ENCODE data around the gene EMSY.

Gene EMSY

DNA sequence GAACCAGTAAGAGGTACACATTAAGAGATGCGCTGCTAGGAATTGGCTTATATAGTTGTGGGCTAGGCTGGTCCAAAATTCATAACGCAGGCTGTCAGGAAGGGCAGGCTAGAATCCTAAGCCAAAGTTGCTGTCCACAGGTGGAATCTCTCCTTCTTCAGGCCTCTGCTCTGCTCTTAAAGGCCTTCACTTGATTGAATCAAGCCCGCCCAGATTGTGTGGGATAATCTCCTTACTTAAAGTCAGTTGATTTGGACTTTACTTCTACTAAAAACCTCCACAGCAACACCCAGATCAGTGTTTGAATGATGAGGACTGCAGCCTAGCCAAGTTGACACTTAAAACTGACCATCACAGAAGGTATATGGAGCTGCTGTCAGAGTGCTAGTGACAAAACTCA lies 156.9 kb downstream of the EMSY start:
- Histone ChIP-seq H3K9ac (ENCODE audit: low read depth in 1 of 2, low read length in 2 of 2) (no peak overlapping the region), H3K27ac (ENCODE audit: low read depth, low read length) (no peak overlapping the region), H3K9me3 (ENCODE audit: control insufficient read depth in 1 of 2, low read length in 2 of 2) (no peaks in the 10 kb centered on the region), H3K4me3 (ENCODE audit: low read depth in 1 of 2, low read length in 2 of 2) (no peak overlapping the region), H3K36me3 (ENCODE audit: control insufficient read depth in 1 of 2, insufficient read depth in 2 of 2, low read length in 2 of 2) (no peaks in the 10 kb centered on the region), H3K4me1 (ENCODE audit: control insufficient read depth in 1 of 2, insufficient read depth in 2 of 2, low read length in 2 of 2) (peaks cover 25 to 27% of the 10 kb centered on the region in 2 donors), H3K27me3 (ENCODE audit: control insufficient read depth in 1 of 2, insufficient read depth in 2 of 2, low read length in 2 of 2) (no peaks in the 10 kb centered on the region)

- Histone ChIP-seq H3K27ac (ENCODE audit: low read depth, low read length) (no peak overlapping the region), H3K4me1 (ENCODE audit: control insufficient read depth in 1 of 2, insufficient read depth in 2 of 2, low read length in 2 of 2) (peaks cover 25 to 27% of the 10 kb centered on the region in 2 donors), H3K9me3 (ENCODE audit: control insufficient read depth in 1 of 2, low read length in 2 of 2) (no peaks in the 10 kb centered on the region), H3K9ac (ENCODE audit: low read depth in 1 of 2, low read length in 2 of 2) (no peak overlapping the region), H3K36me3 (ENCODE audit: control insufficient read depth in 1 of 2, insufficient read depth in 2 of 2, low read length in 2 of 2) (no peaks in the 10 kb centered on the region), H3K27me3 (ENCODE audit: control insufficient read depth in 1 of 2, insufficient read depth in 2 of 2, low read length in 2 of 2) (no peaks in the 10 kb centered on the region), H3K4me3 (ENCODE audit: low read depth in 1 of 2, low read length in 2 of 2) (no peak overlapping the region)
These were observed 157.6 kb downstream of the EMSY start for GRCh38 chr11:76602431-76602861.

Measured in duodenal mucosa (tissue), 2 donors.